OCI-LY3 (cell line): ENCODE results near the gene MT1H.

ENCODE experiments used
- EZH2phosphoT487 ChIP-seq: fragments of 200-600 bp; shearing (Covaris generic); IDR thresholded peaks from 2 replicates; pipeline ENCODE4 v1.6.1; 2018; ENCODE audit warnings: antibody characterized with exemption, mixed run types, low read depth
- TF ChIP-seq, protein P1 (sequence below): fragments of 200-600, 300-600 bp; sonication (generic); IDR thresholded peaks from 2 replicates; pipeline ENCODE4 v1.5.1; 2014; ENCODE audit warnings: antibody characterized with exemption, low read length, low read depth

DNA sequence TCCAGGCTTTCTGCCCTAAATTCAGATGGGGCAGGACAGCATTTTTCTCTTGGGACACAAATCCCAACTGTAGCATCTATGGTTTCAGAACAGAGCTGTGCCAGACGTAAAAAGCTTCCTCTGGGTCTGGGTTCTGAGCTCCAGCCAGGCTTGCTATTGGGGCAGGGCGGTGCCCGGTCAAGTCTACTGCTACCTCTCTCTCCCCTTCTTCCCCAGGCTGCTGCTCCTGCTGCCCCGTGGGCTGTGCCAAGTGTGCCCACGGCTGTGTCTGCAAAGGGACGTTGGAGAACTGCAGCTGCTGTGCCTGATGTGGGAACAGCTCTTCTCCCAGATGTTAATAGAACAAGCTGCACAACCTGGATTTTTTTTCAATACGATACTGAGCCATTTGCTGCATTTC lies 36.1 kb upstream of the MT1H start:
- TF ChIP-seq, protein P1, sequence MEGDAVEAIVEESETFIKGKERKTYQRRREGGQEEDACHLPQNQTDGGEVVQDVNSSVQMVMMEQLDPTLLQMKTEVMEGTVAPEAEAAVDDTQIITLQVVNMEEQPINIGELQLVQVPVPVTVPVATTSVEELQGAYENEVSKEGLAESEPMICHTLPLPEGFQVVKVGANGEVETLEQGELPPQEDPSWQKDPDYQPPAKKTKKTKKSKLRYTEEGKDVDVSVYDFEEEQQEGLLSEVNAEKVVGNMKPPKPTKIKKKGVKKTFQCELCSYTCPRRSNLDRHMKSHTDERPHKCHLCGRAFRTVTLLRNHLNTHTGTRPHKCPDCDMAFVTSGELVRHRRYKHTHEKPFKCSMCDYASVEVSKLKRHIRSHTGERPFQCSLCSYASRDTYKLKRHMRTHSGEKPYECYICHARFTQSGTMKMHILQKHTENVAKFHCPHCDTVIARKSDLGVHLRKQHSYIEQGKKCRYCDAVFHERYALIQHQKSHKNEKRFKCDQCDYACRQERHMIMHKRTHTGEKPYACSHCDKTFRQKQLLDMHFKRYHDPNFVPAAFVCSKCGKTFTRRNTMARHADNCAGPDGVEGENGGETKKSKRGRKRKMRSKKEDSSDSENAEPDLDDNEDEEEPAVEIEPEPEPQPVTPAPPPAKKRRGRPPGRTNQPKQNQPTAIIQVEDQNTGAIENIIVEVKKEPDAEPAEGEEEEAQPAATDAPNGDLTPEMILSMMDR: no peak
- TF ChIP-seq EZH2phosphoT487: no peak
